HCT116 (cell line): ENCODE results near the gene SRR. TPM values are rescaled to one million over a fixed set of nuclear protein-coding genes. Genes with fewer than 3 reads are reported as not detected.
"Not testable (repeated sequence)": the region's sequence is repeated elsewhere in the genome, so short reads cannot be mapped to it uniquely, and the experiment has no call there.

Source experiments
- ATAC-seq: fragments of 200-7000 bp; cut with Tn5 transposase; 2 replicates; pipeline ENCODE4 v1.9.1; 2020; ENCODE audit warnings: mild to moderate bottlenecking, moderate library complexity
- BruUV-seq: library from RNA; stranded (reverse); fragments of 400-500 nt; replicated peaks from 2 replicates; lab custom pipeline; 2021; lab: Mats Ljungman, UMichigan
- CTCF ChIA-PET: fragments of 300-600 bp; sonication (Branson Sonifier 250); formaldehyde crosslinking; loops from one replicate; lab custom pipeline; 2021; ENCODE audit warnings: antibody characterized with exemption; lab: Charles Lee
- POLR2A ChIA-PET: fragments of 300-600, 350-600 bp; sonication (Branson Sonifier 250); formaldehyde crosslinking; loops from one replicate; lab custom pipeline; 2021; ENCODE audit warnings: antibody characterized with exemption; lab: Charles Lee
- RAD21 ChIA-PET, 2 experiments: fragments of 300-600 bp; sonication (Branson Sonifier 250); formaldehyde crosslinking; loops; one replicate each; lab custom pipeline; 2023; ENCODE audit warnings: low total read pairs in 2 of 2; ENCODE audit not compliant: uncharacterized antibody in 2 of 2, unreplicated experiment in 2 of 2, low non-redundant PET in 1 of 2; lab: Charles Lee
- DNase-seq: peaks from one replicate; pipeline ENCODE4 v3.0.0-alpha.2; 2010; ENCODE audit warnings: low read depth, low spot score
- H2AFZ ChIP-seq: fragments of 200-600 bp; shearing (Covaris generic), sonication (generic); 2 replicates; pipeline ENCODE4 v1.6.1; 2017; ENCODE audit warnings: low read depth, mixed run types, mixed read lengths, antibody characterized with exemption, low read length; ENCODE audit not compliant: poor library complexity, severe bottlenecking
- H3K27ac ChIP-seq: 2 replicates; pipeline ENCODE4 v1.5.1; 2012; ENCODE audit warnings: low read depth, low read length
- H3K27me3 ChIP-seq: fragments of 200-600 bp; sonication (generic); 2 replicates; pipeline ENCODE4 v1.6.1; 2016; ENCODE audit warnings: mixed run types, low read length, mixed read lengths; ENCODE audit not compliant: insufficient read depth
- H3K36me3 ChIP-seq, 2 experiments: fragments of 200-500 bp in 1 of 2; fragments of 200-600 bp in 1 of 2; sonication (Bioruptor generic) in 1 of 2; sonication (generic) in 1 of 2; 2 replicates each; pipeline versions ENCODE4 v1.5.1 to v1.6.1; 2014 to 2016; ENCODE audit warnings: low read length in 2 of 2, inconsistent platforms in 1 of 2, mixed read lengths in 1 of 2, mixed run types in 1 of 2; ENCODE audit not compliant: insufficient read depth in 2 of 2, control insufficient read depth in 1 of 2
- H3K4me1 ChIP-seq, 2 experiments: fragments of 200-600 bp in 1 of 2; sonication (generic) in 1 of 2; 2 replicates each; pipeline versions ENCODE4 v1.5.1 to v1.6.1; 2012 to 2017; ENCODE audit warnings: low read length in 2 of 2, inconsistent platforms in 1 of 2, mild to moderate bottlenecking in 1 of 2, mixed read lengths in 1 of 2, mixed run types in 1 of 2, moderate library complexity in 1 of 2; ENCODE audit not compliant: insufficient read depth in 2 of 2, control insufficient read depth in 1 of 2
- H3K4me2 ChIP-seq: fragments of 200-600 bp; sonication (generic); 2 replicates; pipeline ENCODE4 v1.6.1; 2017; ENCODE audit warnings: mixed run types, low read length, mixed read lengths
- H3K4me3 ChIP-seq, 2 experiments: fragments of 200-600 bp in 1 of 2; sonication (generic) in 1 of 2; replicated peaks in 1 of 2; 2 replicates each; pipeline ENCODE4 v1.5.1; 2011 to 2016; ENCODE audit warnings: low read length in 2 of 2, control low read depth in 1 of 2, low read depth in 1 of 2, mild to moderate bottlenecking in 1 of 2, mixed read lengths in 1 of 2, mixed run types in 1 of 2
- H3K79me2 ChIP-seq: fragments of 200-600 bp; sonication (generic); 2 replicates; pipeline ENCODE4 v1.6.1; 2017; ENCODE audit warnings: mild to moderate bottlenecking, mixed run types, low read length, moderate library complexity, mixed read lengths; ENCODE audit not compliant: insufficient read depth
- H3K9ac ChIP-seq: fragments of 200-600 bp; sonication (generic); 2 replicates; pipeline ENCODE4 v1.6.1; 2016; ENCODE audit warnings: low read length, mixed read lengths
- H3K9me2 ChIP-seq: fragments of 200-600 bp; sonication (generic), shearing (Covaris generic); 2 replicates; pipeline ENCODE4 v1.6.1; 2017; ENCODE audit warnings: mixed run types, mild to moderate bottlenecking, moderate library complexity; ENCODE audit not compliant: insufficient read depth
- H3K9me3 ChIP-seq, 2 experiments: fragments of 200-500 bp in 1 of 2; fragments of 200-600 bp in 1 of 2; sonication (Bioruptor generic) in 1 of 2; sonication (generic) in 1 of 2; 2 replicates each; pipeline ENCODE4 v1.6.1; 2014 to 2017; ENCODE audit warnings: low read length in 2 of 2, mixed read lengths in 2 of 2, inconsistent platforms in 1 of 2, low read depth in 1 of 2, mild to moderate bottlenecking in 1 of 2, mixed run types in 1 of 2, moderate library complexity in 1 of 2; ENCODE audit not compliant: control insufficient read depth in 1 of 2, insufficient read depth in 1 of 2
- H4K20me1 ChIP-seq: fragments of 200-600 bp; sonication (generic), shearing (Covaris generic); 2 replicates; pipeline ENCODE4 v1.6.1; 2017; ENCODE audit warnings: mixed run types, mild to moderate bottlenecking, moderate library complexity; ENCODE audit not compliant: insufficient read depth
- CEBPB ChIP-seq: IDR thresholded peaks from 2 replicates; pipeline ENCODE4 v1.6.1; 2012; ENCODE audit warnings: low read depth
- POLR2AphosphoS5 ChIP-seq: IDR thresholded peaks from 2 replicates; pipeline ENCODE4 v1.6.1; 2011; ENCODE audit warnings: mild to moderate bottlenecking, low read depth, low read length, moderate library complexity
- REST ChIP-seq: IDR thresholded peaks from 2 replicates; pipeline ENCODE4 v1.6.1; 2012; ENCODE audit warnings: low read depth
- ZFX ChIP-seq: fragments of 450-650 bp; IDR thresholded peaks from 2 replicates; pipeline ENCODE4 v1.6.1; 2017
- intact Hi-C: fragments of 100-400 bp; cut with micrococcal nuclease; formaldehyde crosslinking; loops from 2 replicates; pipeline ENCODE4 v1.10.0; 2022
- total RNA-seq: library from RNA; stranded (reverse); gene quantifications from one replicate; pipeline ENCODE4 v1.2.1, GENCODE V29; 2021; ENCODE audit not compliant: unreplicated experiment

The SRR gene
- total RNA-seq, 1 experiment from 2014 or later = 15.1 TPM

- no peak for TF ChIP-seq REST
- TF ChIP-seq POLR2AphosphoS5 = peak; percentile 71
- TF ChIP-seq ZFX = peak; percentile 76
- TF ChIP-seq CEBPB = no peak
- TF ChIP-seq, all 23 proteins: peak for 5
These were observed at the start of gene SRR, which contains the start of gene SMG6 (continued) for GRCh38 chr17:2303204-2304188.

GRCh38 chr17:2258830-2259229 is 44.9 kb upstream of the SRR start:
- intact Hi-C loops, POLR2A ChIA-PET, H3K9me3 ChIP-seq, H3K9ac ChIP-seq, H4K20me1 ChIP-seq, H3K4me1 ChIP-seq, H3K27ac ChIP-seq, H2AFZ ChIP-seq, H3K27me3 ChIP-seq, RAD21 ChIA-PET, H3K9me2 ChIP-seq, DNase-seq, H3K4me2 ChIP-seq, H3K4me3 ChIP-seq, H3K36me3 ChIP-seq, BruUV-seq, H3K79me2 ChIP-seq, ATAC-seq: not testable (repeated sequence)
- CTCF ChIA-PET = interaction anchor here (2.3 kb wide), 1 partner anchor 14 kb away, joined by 8 read pairs; no protein-coding TSS in a partner anchor
